MCF 10A (cell line): Measurements from ENCODE around the gene COL23A1. TPM values are rescaled to one million over a fixed set of nuclear protein-coding genes. Genes with fewer than 3 reads are reported as not detected.
"Not testable (repeated sequence)": the region's sequence is repeated elsewhere in the genome, so short reads cannot be mapped to it uniquely, and the experiment has no call there.

Experiments
- BruUV-seq: library from RNA; stranded (reverse); fragments of 400-500 nt; replicated peaks from 2 replicates; lab custom pipeline; 2021; lab: Mats Ljungman, UMichigan
- CTCF ChIA-PET: fragments of 300-600 bp; sonication (Branson Sonifier 250); formaldehyde crosslinking; extraction: SDS; loops from one replicate; lab custom pipeline; 2021; ENCODE audit warnings: antibody characterized with exemption, inconsistent platforms; lab: Yijun Ruan, JAX
- POLR2A ChIA-PET: fragments of 300-600, 350-650 bp; sonication (Branson Sonifier 250); formaldehyde crosslinking; extraction: SDS; loops from one replicate; lab custom pipeline; 2020; ENCODE audit warnings: antibody characterized with exemption, inconsistent platforms; lab: Yijun Ruan, JAX
- DNase-seq: peaks from one replicate; pipeline ENCODE4 v3.0.0-alpha.2; 2018; ENCODE audit not compliant: unreplicated experiment
- H3K27ac Mint-ChIP-seq: one replicate; pipeline ENCODE4 v1.8.0; 2022; ENCODE audit warnings: mild to moderate bottlenecking, low read depth, mixed read lengths; ENCODE audit not compliant: unreplicated experiment
- H3K27me3 Mint-ChIP-seq: one replicate; pipeline ENCODE4 v1.8.0; 2022; ENCODE audit warnings: mixed read lengths; ENCODE audit not compliant: insufficient read depth, unreplicated experiment
- H3K36me3 Mint-ChIP-seq: one replicate; pipeline ENCODE4 v1.8.0; 2022; ENCODE audit warnings: mild to moderate bottlenecking, moderate library complexity, mixed read lengths; ENCODE audit not compliant: insufficient read depth, unreplicated experiment
- H3K4me1 Mint-ChIP-seq: one replicate; pipeline ENCODE4 v1.8.0; 2022; ENCODE audit warnings: mixed read lengths; ENCODE audit not compliant: insufficient read depth, unreplicated experiment
- H3K4me3 Mint-ChIP-seq: one replicate; pipeline ENCODE4 v1.8.0; 2022; ENCODE audit warnings: mild to moderate bottlenecking, moderate library complexity, mixed read lengths; ENCODE audit not compliant: unreplicated experiment
- H3K9me3 Mint-ChIP-seq: one replicate; pipeline ENCODE4 v1.8.0; 2022; ENCODE audit warnings: mixed read lengths; ENCODE audit not compliant: unreplicated experiment
- CTCF ChIP-seq: fragments of 200-600 bp; IDR thresholded peaks from one replicate; pipeline ENCODE4 v1.8.0; 2022; ENCODE audit warnings: antibody characterized with exemption, mild to moderate bottlenecking; ENCODE audit not compliant: unreplicated experiment
- intact Hi-C: fragments of 100-400 bp; cut with micrococcal nuclease; formaldehyde crosslinking; loops from 2 replicates; pipeline ENCODE4 v1.14.1; 2022
- total RNA-seq: library from RNA; stranded (reverse); gene quantifications from 2 replicates; pipeline ENCODE4 v1.2.3, GENCODE V29; 2022

The COL23A1 gene
- total RNA-seq, 1 experiment from 2014 or later, result not detected

GRCh38 chr5:178259623-178260536, 330.3 kb downstream of the COL23A1 start:
- TF ChIP-seq CTCF, result no peak
- no peaks in the 10 kb centered on the region for H3K4me1 Mint-ChIP-seq
- no TSS peak for BruUV-seq
- no peaks in the 10 kb centered on the region for H3K9me3 Mint-ChIP-seq
- H3K36me3 Mint-ChIP-seq, result no peaks in the 10 kb centered on the region
- ChIA-PET POLR2A (interaction anchor here (0.7 kb wide), 1 partner anchor 1315 kb away, joined by 3 read pairs; no protein-coding TSS in a partner anchor), CTCF (interaction anchor here (1.0 to 1.7 kb wide), 2 partner anchors 24 to 25 kb away, joined by 3 to 8 read pairs; no protein-coding TSS in a partner anchor)
- H3K4me3 Mint-ChIP-seq, result no peak overlapping the region
- intact Hi-C loops, result no loop called here
- DNase-seq, result no peak
- H3K27me3 Mint-ChIP-seq, result no peaks in the 10 kb centered on the region
- H3K27ac Mint-ChIP-seq, result no peak overlapping the region

- no peak for DNase-seq
- Mint-ChIP-seq H3K27ac (no peak overlapping the region), H3K4me1 (no peaks in the 10 kb centered on the region), H3K27me3 (no peaks in the 10 kb centered on the region), H3K36me3 (no peaks in the 10 kb centered on the region), H3K4me3 (no peak overlapping the region), H3K9me3 (no peaks in the 10 kb centered on the region)
- ChIA-PET CTCF (interaction anchor here (1.2 kb wide), 1 partner anchor 23 kb away, joined by 3 read pairs; no protein-coding TSS in a partner anchor), POLR2A (no interaction called here)
- intact Hi-C loops, result no loop called here
- TF ChIP-seq CTCF, result no peak
- no TSS peak for BruUV-seq
These were observed 332.5 kb downstream of the COL23A1 start for GRCh38 chr5:178257650-178258049.

- no TSS peak for BruUV-seq
- ChIA-PET POLR2A (no interaction called here), CTCF (interaction anchor here (0.6 kb wide), 1 partner anchor 298 kb away, joined by 3 read pairs; no protein-coding TSS in a partner anchor)
- Mint-ChIP-seq H3K4me3 (no peak overlapping the region), H3K27ac (no peak overlapping the region), H3K27me3 (no peaks in the 10 kb centered on the region), H3K9me3 (no peaks in the 10 kb centered on the region), H3K4me1 (no peaks in the 10 kb centered on the region), H3K36me3 (no peaks in the 10 kb centered on the region)
- TF ChIP-seq CTCF, result no peak
- no peak for DNase-seq
- intact Hi-C loops, result no loop called here
These were observed 333.4 kb downstream of the COL23A1 start for GRCh38 chr5:178256746-178257145.

- H3K4me1 Mint-ChIP-seq, DNase-seq: not testable (repeated sequence)
These were observed 336.6 kb downstream of the COL23A1 start for GRCh38 chr5:178253632-178254031.

More at GRCh38 chr5:178253632-178254031, 336.6 kb downstream of the COL23A1 start:
- H3K27ac Mint-ChIP-seq, H3K27me3 Mint-ChIP-seq, BruUV-seq, H3K4me3 Mint-ChIP-seq, H3K36me3 Mint-ChIP-seq, intact Hi-C loops, H3K9me3 Mint-ChIP-seq: not testable (repeated sequence)
- CTCF ChIA-PET, result interaction anchor here (1.0 to 3.2 kb wide), 2 partner anchors 19 to 107 kb away, joined by 3 to 22 read pairs; no protein-coding TSS in a partner anchor
- POLR2A ChIA-PET, result interaction anchor here (1.2 kb wide), 1 partner anchor 25 kb away, joined by 3 read pairs; no protein-coding TSS in a partner anchor
